GM19193 (cell line): ENCODE measurements around the gene GPN2.

Source experiments
- POLR2A ChIP-seq: IDR thresholded peaks from 4 replicates; pipeline ENCODE4 v1.6.1; 2011; ENCODE audit not compliant: insufficient read depth, insufficient read length; ENCODE audit errors: extremely low read depth

Gene GPN2

GRCh38 chr1:26911399-26912146, 21.5 kb upstream of the GPN2 start:
- TF ChIP-seq POLR2A = no peak

DNA sequence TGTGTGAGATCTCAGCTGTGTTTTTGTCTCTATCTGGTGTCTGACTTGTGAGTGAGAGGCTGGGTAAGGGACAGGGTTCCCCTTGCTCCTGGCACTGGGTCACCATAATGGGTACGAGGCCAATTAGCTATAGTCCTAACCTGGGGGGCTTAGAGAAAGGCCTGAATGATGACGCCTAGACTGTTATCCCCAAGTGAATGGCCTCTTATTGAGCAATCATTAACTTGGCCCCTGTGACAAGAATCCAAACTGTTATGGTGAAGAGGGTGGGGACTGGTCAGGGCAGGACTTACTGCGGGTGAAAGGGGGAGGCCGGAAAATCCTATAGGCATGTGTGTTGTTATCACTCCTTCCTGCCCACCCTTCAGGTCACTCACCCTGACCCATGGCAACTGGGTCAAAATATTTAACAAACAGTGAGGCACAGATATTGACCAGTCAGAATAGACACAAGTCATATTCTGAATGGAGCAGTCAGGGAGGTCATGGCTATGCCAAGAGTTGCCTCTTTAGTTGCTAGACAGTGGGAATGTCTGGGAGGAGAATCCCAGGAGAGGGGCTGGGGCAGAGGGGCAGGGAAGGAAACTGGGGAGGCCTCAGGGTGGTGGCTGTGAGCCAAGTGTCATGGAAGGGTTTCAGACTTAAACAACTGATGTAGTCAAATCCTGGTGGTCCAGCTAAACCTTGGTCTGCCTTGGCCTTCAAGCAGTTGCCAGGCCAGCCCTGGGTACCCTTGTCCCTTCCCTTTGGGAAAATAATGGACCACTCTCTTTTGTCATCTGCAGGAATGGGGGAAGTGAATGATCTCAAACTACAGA, 20.5 kb upstream of the GPN2 start:
- no peak for TF ChIP-seq POLR2A

GRCh38 chr1:26909951-26910342, 19.9 kb upstream of the GPN2 start:
- no peak for TF ChIP-seq POLR2A

DNA sequence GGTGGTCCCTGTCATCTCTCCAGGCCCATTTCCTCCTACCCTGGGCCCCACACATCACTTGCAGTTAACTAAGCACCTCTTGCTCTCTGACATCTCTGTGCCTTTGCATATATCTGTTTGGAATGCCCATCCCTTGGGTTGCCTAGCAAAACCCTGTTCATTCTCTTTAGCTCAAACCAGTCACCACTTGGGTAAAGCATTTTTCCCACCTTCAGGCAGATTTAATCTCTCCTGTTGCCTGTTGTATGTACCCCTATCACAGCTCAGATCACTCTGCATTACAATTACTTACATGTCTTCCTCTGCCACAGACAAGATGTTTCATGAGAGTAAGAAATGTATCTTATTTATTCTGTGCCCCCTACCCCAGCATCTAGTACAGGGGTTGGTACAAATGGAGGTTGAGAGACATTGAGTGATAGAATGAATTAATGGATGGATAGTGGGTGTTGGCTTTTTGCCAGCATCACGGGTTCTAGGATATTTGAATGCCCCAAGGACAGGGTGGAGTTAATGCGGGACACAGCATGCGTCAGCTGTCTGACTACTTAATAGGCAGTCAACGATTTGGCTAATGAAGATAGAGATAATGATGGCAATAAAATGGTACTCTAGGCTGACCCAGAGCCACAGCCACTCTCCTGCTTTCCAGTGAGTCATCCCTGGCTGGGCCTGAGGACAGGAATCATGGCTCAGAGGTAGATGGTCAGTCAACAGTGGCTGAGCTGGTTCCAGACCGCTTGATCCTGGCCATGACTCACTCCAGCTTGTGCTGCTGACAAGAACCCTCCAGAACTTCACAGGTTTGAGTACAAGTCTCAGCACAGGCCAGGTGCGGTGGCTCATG, 17.2 kb upstream of the GPN2 start:
- no peak for TF ChIP-seq POLR2A

- TF ChIP-seq POLR2A = no peak
Observed at GRCh38 chr1:26900815-26901511, 10.9 kb upstream of the GPN2 start.

DNA sequence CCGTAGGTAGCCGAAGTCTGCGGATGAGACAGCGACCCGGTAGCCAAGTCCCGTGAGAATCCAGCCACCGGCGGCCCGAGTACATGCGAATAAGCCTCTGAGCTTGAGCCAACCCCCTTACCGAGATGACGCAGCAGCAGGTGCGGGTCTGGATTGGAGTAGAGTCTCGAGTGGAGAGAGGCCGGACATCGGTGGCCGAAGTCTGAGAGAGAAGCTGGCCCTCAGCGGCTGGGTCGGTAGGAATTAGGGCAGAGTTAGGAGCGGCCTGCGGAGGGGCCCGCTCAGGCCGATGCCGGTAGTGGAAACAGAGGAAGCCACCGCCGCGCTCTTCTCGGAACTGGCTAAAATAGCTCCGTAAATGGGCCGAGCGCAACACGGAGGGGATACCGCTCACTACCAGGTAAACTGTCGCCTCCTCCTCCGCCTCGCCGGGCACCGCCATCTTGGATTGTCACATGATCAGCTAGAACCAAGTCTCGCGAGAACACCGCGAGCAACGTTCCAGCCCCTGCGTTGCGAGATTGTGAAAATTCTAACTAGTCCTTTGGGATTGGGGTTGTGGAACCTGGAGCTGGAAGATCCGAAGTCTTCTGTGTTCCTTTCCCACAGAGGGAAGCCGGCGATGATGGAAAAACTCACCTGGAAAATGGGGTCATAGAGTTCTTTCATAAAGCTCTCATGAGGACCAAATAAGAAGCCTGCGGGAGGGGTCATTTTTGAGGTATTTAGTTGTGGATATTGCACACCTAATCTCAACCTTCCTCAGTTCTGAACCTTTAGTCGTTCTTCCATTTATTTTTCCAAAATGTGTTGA, 10.1 kb upstream of the GPN2 start, which contains the start of gene GPATCH3:
GPATCH3 (minus strand) TSS at position 467 of the 814 bp plus-strand sequence; CDS start at position 442, 25 bp downstream.
- peak; percentile 94 for TF ChIP-seq POLR2A

DNA sequence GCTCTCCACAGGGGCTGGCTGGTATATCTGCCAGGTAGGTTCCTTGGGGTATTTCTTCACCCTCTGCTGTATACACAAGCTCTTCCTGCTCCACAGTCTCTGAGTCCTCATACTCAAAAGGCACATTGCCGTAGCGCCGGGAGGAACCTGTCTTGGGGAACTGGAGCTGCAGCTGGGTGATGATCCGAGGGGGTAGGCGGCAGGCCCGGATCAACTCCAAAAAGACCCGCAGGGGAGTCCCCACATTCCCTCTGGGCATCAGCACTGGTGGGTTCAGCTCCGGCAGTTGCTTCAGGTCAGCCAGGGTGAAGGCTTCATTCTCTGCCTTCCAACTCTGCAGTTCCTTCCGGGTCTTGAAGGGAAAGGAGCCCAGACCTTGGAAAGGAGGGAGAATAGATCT, 7.3 kb upstream of the GPN2 start:
- no peak for TF ChIP-seq POLR2A

GRCh38 chr1:26894263-26894662, 4.2 kb upstream of the GPN2 start:
- TF ChIP-seq POLR2A = no peak

DNA sequence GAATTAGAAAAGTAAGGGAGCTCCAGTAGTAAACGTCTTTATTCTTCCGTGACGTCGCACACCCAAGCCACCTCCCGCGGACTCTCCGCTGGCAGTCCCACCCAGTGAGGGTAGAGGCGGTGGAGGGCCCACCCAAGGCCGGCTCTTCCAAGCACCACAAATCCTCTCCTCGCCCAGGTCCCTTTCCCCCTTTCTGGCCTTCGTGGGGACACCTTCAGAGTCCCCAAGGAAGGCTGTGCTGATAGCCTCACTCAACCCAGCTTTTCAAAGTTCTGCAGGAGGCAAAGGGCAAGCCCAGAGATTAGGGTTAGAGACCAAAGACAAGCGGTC, 349 bp upstream of the GPN2 start:
- no peak for TF ChIP-seq POLR2A

- TF ChIP-seq POLR2A = no peak
Observed at GRCh38 chr1:26888231-26888630, 1.9 kb downstream of the GPN2 start.

- no peak for TF ChIP-seq POLR2A
Observed at GRCh38 chr1:26887125-26887524, 3.0 kb downstream of the GPN2 start.

DNA sequence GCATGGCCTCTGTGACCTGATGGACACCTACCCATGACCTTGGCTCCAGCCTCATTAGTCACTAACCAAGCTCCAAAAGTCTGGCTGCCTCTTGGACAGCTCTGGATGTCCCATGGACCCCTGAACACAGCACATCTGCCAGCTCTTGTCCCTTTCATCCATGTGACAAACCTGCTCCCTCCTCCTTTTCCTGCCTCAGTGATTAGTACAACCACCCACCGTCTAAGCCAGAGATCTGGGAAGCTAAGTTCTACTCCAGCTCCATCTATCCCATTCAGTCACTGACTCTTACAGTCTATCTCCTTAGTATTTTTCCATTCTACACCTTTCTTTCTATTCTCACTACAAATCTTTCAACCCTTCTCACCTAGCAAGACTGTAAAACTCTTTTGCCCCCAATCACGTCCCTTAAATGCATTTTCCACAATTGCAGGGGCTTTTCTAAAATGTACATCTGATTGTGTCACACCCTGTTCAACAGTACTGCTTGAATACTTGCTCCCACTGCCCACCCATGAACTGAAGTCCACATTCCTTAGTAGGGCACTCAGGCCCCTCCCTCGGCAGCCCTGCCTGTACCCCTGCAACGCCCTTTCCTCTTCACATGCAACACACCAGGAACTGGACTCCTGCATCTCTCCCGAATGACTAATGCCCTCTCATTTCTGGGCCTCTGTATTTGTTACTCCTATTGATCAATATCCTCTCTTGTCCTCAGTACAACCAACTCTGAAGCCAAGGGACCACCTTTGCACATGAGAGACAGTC, 7.2 kb downstream of the GPN2 start:
- TF ChIP-seq POLR2A = no peak

DNA sequence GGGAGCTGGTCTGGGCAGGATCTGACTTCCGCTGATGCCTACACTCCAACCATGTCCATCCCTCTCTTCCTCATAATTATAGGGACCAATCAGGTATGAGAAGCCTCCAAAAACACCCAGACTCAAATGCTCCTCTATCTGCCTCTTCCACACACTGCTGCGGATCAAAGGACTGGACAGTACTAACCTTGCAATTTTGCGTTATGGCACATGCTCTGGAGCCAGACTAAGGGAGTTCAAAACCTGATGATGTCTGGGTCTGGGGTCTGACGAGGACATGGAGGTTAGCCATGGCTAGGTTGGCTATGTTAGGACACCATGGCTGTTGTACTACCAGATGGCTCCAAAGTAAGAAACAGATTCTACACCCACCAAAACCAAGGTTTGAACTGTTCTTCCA, 10.3 kb downstream of the GPN2 start:
- no peak for TF ChIP-seq POLR2A
